ENCODE results near the gene PCNA. TPM values are rescaled to one million over a fixed set of nuclear protein-coding genes. Genes with fewer than 3 reads are reported as not detected.
A peak's percentile ranks its signal among the peaks of the same experiment; 100 is the strongest.

Gene PCNA
- total and polyA plus RNA-seq, 10 of the 15 experiments (the other 5 are each of a cell fraction or from before 2014, with no cell fraction given), result 389 to 694 (median 540) TPM

DNA sequence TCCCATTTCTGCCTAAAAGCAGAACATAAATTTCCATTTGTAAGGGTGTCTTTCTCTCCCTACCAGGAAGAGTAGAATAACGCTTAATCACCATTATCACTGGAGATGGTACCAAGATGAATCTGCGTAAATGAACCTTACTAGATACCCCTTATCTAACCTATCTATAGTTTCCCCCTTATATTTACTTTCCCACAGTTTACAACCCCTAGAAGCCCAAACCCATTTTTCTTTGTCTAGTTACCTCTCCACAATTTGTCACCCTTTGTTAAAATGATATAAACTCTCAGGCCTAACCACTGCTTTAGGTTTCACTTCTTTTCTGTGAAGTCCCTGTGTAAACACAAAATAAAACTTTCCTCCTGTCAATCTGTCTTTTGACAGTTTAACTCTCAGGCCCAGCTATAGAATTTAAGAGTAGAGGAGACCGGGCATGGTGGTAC lies 45.5 kb downstream of the PCNA start (continued):
- peak; percentile 96 for TF ChIP-seq PKNOX1 (IDR thresholded peaks at IDR 0.05)
- TF ChIP-seq PBX3 (IDR thresholded peaks at IDR 0.05; ENCODE audit: insufficient replicate concordance, low read depth, low read length), result peak; percentile 78
- peak; percentile 92 for TF ChIP-seq DPF2 (IDR thresholded peaks at IDR 0.05)
- no peak for TF ChIP-seq KAT2A (conservative IDR thresholded peaks at IDR 0.05; ENCODE audit: control insufficient read depth, low read depth, low read length)
- no peak for TF ChIP-seq POU2F2 (IDR thresholded peaks at IDR 0.05; ENCODE audit: borderline replicate concordance, low read depth, low read length)
- peak; percentile 46; the same call in 1 of the 2 replicates for TF ChIP-seq CHD2 (IDR thresholded peaks at IDR 0.05; ENCODE audit: borderline replicate concordance, low read depth, low read length)
- TF ChIP-seq ZNF217 (IDR thresholded peaks at IDR 0.05), result no peak
- TF ChIP-seq CHD1 (IDR thresholded peaks at IDR 0.05; ENCODE audit: low read depth, low read length), result no peak
- peak; percentile 51; the same call in 1 of the 2 replicates for TF ChIP-seq BACH1 (IDR thresholded peaks at IDR 0.05; ENCODE audit: borderline replicate concordance)
- peak; percentile 57 for TF ChIP-seq BCL11A (IDR thresholded peaks at IDR 0.05; ENCODE audit: low read depth, low read length)
- no peak for TF ChIP-seq GATAD2B (conservative IDR thresholded peaks at IDR 0.05; ENCODE audit: low read depth)
- TF ChIP-seq, protein P1, sequence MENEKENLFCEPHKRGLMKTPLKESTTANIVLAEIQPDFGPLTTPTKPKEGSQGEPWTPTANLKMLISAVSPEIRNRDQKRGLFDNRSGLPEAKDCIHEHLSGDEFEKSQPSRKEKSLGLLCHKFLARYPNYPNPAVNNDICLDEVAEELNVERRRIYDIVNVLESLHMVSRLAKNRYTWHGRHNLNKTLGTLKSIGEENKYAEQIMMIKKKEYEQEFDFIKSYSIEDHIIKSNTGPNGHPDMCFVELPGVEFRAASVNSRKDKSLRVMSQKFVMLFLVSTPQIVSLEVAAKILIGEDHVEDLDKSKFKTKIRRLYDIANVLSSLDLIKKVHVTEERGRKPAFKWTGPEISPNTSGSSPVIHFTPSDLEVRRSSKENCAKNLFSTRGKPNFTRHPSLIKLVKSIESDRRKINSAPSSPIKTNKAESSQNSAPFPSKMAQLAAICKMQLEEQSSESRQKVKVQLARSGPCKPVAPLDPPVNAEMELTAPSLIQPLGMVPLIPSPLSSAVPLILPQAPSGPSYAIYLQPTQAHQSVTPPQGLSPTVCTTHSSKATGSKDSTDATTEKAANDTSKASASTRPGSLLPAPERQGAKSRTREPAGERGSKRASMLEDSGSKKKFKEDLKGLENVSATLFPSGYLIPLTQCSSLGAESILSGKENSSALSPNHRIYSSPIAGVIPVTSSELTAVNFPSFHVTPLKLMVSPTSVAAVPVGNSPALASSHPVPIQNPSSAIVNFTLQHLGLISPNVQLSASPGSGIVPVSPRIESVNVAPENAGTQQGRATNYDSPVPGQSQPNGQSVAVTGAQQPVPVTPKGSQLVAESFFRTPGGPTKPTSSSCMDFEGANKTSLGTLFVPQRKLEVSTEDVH (IDR thresholded peaks at IDR 0.05; ENCODE audit: low read depth, partially characterized antibody), result no peak
- no peak for TF ChIP-seq NRF1 (conservative IDR thresholded peaks at IDR 0.05; ENCODE audit: low read depth, low read length)
- no peak for TF ChIP-seq RB1 (IDR thresholded peaks at IDR 0.05; ENCODE audit: borderline replicate concordance)
- TF ChIP-seq, protein P2, sequence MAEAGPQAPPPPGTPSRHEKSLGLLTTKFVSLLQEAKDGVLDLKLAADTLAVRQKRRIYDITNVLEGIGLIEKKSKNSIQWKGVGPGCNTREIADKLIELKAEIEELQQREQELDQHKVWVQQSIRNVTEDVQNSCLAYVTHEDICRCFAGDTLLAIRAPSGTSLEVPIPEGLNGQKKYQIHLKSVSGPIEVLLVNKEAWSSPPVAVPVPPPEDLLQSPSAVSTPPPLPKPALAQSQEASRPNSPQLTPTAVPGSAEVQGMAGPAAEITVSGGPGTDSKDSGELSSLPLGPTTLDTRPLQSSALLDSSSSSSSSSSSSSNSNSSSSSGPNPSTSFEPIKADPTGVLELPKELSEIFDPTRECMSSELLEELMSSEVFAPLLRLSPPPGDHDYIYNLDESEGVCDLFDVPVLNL (IDR thresholded peaks at IDR 0.05; ENCODE audit: low read depth, low read length), result no peak
- no peak for TF ChIP-seq ELK1 (IDR thresholded peaks at IDR 0.05; ENCODE audit: low read depth, low read length)
- no peak for TF ChIP-seq CEBPZ (IDR thresholded peaks at IDR 0.05; ENCODE audit: low read depth, low read length)
- TF ChIP-seq NFIC (IDR thresholded peaks at IDR 0.05; ENCODE audit: low read depth, low read length), result peak; percentile 80; the same call in 1 of the 2 replicates
- peak; percentile 59; the same call in 1 of the 2 replicates for TF ChIP-seq PAX5 (IDR thresholded peaks at IDR 0.05; ENCODE audit: borderline replicate concordance, low read depth, low read length)
- TF ChIP-seq BRCA1 (IDR thresholded peaks at IDR 0.05; ENCODE audit: low read depth, low read length), result no peak
